DOHH2 (cell line): Measurements from ENCODE around the gene ABLIM1.

Experiments
- H3F3A ChIP-seq: fragments of 200-600 bp; sonication (generic), shearing (Covaris generic); 2 replicates; pipeline ENCODE4 v1.6.0; 2016; ENCODE audit warnings: antibody characterized with exemption, mild to moderate bottlenecking; ENCODE audit not compliant: control insufficient read depth, insufficient read depth
- H3K27ac ChIP-seq: fragments of 200-600 bp; sonication (generic); 2 replicates; pipeline ENCODE4 v1.5.1; 2014; ENCODE audit warnings: low read depth, mild to moderate bottlenecking, low read length, moderate library complexity
- H3K27me3 ChIP-seq: fragments of 200-600 bp; sonication (generic); 2 replicates; pipeline ENCODE4 v1.6.1; 2014; ENCODE audit warnings: mild to moderate bottlenecking, low read length, mixed read lengths; ENCODE audit not compliant: control insufficient read depth
- H3K36me3 ChIP-seq: fragments of 200-600 bp; sonication (generic); 2 replicates; pipeline ENCODE4 v1.6.1; 2014; ENCODE audit warnings: mild to moderate bottlenecking, low read length, moderate library complexity, mixed read lengths; ENCODE audit not compliant: control insufficient read depth
- H3K4me1 ChIP-seq: fragments of 200-600 bp; sonication (generic); 2 replicates; pipeline ENCODE4 v1.6.1; 2014; ENCODE audit warnings: mild to moderate bottlenecking, low read length, mixed read lengths; ENCODE audit not compliant: control insufficient read depth
- H3K4me2 ChIP-seq: fragments of 200-600 bp; sonication (generic); 2 replicates; pipeline ENCODE4 v1.6.0; 2014; ENCODE audit warnings: mild to moderate bottlenecking, low read length, moderate library complexity
- H3K4me3 ChIP-seq: fragments of 200-600 bp; sonication (generic); 2 replicates; pipeline ENCODE4 v1.5.1; 2014; ENCODE audit warnings: mild to moderate bottlenecking, low read length, mixed read lengths
- H3K79me2 ChIP-seq: fragments of 200-600 bp; sonication (generic); 2 replicates; pipeline ENCODE4 v1.6.1; 2014; ENCODE audit warnings: mild to moderate bottlenecking, low read length, mixed read lengths; ENCODE audit not compliant: control insufficient read depth
- H3K9me2 ChIP-seq: fragments of 200-600 bp; sonication (generic); replicated peaks from 2 replicates; pipeline ENCODE4 v1.6.1; 2014; ENCODE audit warnings: mild to moderate bottlenecking, low read length, mixed read lengths; ENCODE audit not compliant: control insufficient read depth
- H3K9me3 ChIP-seq: fragments of 200-600 bp; sonication (generic); 2 replicates; pipeline ENCODE4 v1.6.1; 2014; ENCODE audit warnings: antibody characterized with exemption, low read length, mixed read lengths; ENCODE audit not compliant: control insufficient read depth, insufficient read depth
- H4K20me1 ChIP-seq: fragments of 200-600 bp; sonication (generic); 2 replicates; pipeline ENCODE4 v1.6.0; 2014; ENCODE audit warnings: low read depth, mild to moderate bottlenecking, antibody characterized with exemption, low read length, moderate library complexity; ENCODE audit not compliant: control insufficient read depth, insufficient read depth
- EZH2phosphoT487 ChIP-seq: fragments of 200-600 bp; sonication (generic); IDR thresholded peaks from 2 replicates; pipeline ENCODE4 v1.6.1; 2017; ENCODE audit warnings: borderline replicate concordance, mild to moderate bottlenecking, antibody characterized with exemption, low read length, moderate library complexity, mixed read lengths
- TF ChIP-seq, protein P1 (sequence below): fragments of 200-600 bp; sonication (generic); IDR thresholded peaks from one replicate; pipeline ENCODE4 v1.5.1; 2014; ENCODE audit warnings: antibody characterized with exemption, mild to moderate bottlenecking, low read depth, low read length; ENCODE audit not compliant: poor library complexity, severe bottlenecking

Gene ABLIM1

DNA sequence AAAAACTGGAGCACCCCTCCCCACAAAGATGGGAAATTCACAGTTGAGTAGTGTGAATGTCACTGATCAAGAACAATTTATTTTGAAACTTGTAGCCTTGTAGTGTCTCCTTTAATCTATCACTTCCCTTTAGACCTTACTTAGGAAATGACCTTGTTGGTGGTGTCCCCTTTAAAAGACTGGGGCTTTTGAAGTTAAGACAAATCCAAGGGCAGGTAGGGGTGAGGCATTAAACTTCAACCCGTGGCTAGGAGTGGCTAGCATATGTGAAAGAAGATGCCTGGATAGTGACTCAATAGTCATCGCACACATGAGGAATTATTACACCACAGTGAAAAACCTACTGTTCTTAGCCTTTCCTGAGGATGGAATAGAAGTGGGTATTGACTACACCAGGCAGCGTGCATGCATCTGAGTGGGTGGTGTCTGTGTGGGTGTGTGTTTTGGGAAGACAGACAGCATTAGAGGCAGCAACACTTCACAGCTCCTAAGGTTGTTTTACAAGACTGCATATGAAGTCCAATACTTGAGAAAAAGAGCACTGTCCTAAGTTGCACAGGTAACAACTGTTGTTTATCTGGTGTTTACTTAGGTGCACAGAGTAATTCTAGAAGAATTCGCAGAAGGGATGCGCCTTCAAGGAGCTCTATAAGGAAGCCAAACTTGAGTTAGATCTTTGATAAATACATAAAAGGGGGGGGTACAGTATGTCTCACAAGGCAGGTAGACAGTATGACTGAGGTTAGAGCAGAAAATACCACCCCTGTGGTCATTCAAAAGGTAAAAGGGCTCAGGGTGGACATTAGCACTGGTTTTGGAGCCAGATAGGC, 32.9 kb downstream of the ABLIM1 start:
- TF ChIP-seq, protein P1, sequence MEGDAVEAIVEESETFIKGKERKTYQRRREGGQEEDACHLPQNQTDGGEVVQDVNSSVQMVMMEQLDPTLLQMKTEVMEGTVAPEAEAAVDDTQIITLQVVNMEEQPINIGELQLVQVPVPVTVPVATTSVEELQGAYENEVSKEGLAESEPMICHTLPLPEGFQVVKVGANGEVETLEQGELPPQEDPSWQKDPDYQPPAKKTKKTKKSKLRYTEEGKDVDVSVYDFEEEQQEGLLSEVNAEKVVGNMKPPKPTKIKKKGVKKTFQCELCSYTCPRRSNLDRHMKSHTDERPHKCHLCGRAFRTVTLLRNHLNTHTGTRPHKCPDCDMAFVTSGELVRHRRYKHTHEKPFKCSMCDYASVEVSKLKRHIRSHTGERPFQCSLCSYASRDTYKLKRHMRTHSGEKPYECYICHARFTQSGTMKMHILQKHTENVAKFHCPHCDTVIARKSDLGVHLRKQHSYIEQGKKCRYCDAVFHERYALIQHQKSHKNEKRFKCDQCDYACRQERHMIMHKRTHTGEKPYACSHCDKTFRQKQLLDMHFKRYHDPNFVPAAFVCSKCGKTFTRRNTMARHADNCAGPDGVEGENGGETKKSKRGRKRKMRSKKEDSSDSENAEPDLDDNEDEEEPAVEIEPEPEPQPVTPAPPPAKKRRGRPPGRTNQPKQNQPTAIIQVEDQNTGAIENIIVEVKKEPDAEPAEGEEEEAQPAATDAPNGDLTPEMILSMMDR = no peak
- no peak for TF ChIP-seq EZH2phosphoT487
- Histone ChIP-seq H3K4me3 (no peak overlapping the region), H3K9me3 (peaks cover 2% of the 10 kb centered on the region; the same call in 1 of the 2 replicates), H3K9me2 (no peaks in the 10 kb centered on the region), H4K20me1 (no peaks in the 10 kb centered on the region), H3K4me1 (no peaks in the 10 kb centered on the region), H3F3A (no peaks in the 10 kb centered on the region), H3K27me3 (peaks cover 12% of the 10 kb centered on the region), H3K79me2 (no peaks in the 10 kb centered on the region), H3K4me2 (no peak overlapping the region), H3K36me3 (no peaks in the 10 kb centered on the region), H3K27ac (no peak overlapping the region)

DNA sequence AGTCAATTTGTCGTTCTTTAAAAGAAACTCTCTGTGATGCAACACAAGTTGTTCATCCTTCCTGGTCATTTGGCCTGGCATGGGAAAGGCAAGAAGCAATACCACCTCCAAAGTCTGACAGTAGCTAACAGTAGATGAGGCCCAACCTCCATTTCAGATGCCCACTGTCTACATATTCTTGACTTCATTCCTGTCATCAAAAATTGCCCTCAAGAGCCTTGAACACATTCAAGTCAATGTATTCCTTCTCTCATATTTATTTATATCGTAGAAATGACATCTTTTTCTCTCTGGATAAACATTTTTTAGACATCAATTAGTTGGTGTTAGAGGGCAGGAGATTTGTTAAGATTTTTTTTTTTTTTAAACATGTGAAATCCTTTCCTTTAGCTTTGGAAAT, 33.7 kb downstream of the ABLIM1 start:
- H4K20me1 ChIP-seq = no peaks in the 10 kb centered on the region
- no peaks in the 10 kb centered on the region for H3K36me3 ChIP-seq
- H3K27me3 ChIP-seq = peaks cover 4% of the 10 kb centered on the region
- no peaks in the 10 kb centered on the region for H3F3A ChIP-seq
- no peaks in the 10 kb centered on the region for H3K9me2 ChIP-seq
- H3K27ac ChIP-seq = no peak overlapping the region
- H3K9me3 ChIP-seq = peaks cover 2% of the 10 kb centered on the region; the same call in 1 of the 2 replicates
- H3K4me2 ChIP-seq = no peak overlapping the region
- H3K4me1 ChIP-seq = no peaks in the 10 kb centered on the region
- no peak for TF ChIP-seq EZH2phosphoT487
- TF ChIP-seq, protein P1 = no peak
- H3K79me2 ChIP-seq = no peaks in the 10 kb centered on the region
- no peak overlapping the region for H3K4me3 ChIP-seq

DNA sequence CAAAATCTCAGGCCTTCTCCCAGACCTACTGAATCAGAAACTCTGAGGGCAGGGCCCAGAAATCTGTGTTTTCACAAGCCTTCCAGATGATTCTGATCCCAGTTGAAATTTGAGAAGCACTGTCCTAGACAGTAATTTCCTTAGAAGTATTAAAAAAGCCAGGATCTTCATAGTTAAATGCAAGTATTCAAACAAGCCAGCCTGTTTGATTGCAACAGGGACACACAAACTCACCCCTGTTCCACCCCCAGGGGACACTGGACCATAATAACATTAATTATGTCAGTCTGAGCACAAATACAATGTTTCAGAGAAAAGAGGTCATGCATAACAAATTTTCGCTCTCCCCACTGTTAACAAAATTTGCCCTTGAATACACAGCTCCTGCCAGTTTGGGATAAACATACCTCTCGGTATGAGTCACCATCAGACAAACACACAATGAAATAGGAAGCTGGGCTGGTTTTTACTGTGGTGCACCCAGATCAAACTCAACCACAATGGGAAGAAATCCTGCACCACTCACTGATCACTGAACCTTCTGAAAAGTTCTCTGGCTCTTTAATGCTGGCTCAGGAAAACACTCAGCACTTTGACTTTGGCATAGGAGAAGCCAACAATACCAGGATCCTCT, 34.3 kb downstream of the ABLIM1 start:
- Histone ChIP-seq H3K4me3 (no peak overlapping the region), H3K36me3 (no peaks in the 10 kb centered on the region), H3K4me1 (no peaks in the 10 kb centered on the region), H4K20me1 (no peaks in the 10 kb centered on the region), H3K4me2 (no peak overlapping the region), H3K79me2 (no peaks in the 10 kb centered on the region), H3F3A (no peaks in the 10 kb centered on the region), H3K9me3 (peaks cover 2% of the 10 kb centered on the region; the same call in 1 of the 2 replicates), H3K27ac (no peak overlapping the region), H3K9me2 (no peaks in the 10 kb centered on the region), H3K27me3 (peaks cover 4% of the 10 kb centered on the region; the same call in 1 of the 2 replicates)
- no peak for TF ChIP-seq EZH2phosphoT487
- TF ChIP-seq, protein P1 = no peak
